NOMO-1 (cell line): Measurements from ENCODE around the gene LELP1.

Experiments used
- DNase-seq, 2 experiments: peaks; one replicate each; lab custom pipeline; 2025; ENCODE audit not compliant: unreplicated experiment in 2 of 2; lab: John Stamatoyannopoulos, UW

The LELP1 gene

DNA sequence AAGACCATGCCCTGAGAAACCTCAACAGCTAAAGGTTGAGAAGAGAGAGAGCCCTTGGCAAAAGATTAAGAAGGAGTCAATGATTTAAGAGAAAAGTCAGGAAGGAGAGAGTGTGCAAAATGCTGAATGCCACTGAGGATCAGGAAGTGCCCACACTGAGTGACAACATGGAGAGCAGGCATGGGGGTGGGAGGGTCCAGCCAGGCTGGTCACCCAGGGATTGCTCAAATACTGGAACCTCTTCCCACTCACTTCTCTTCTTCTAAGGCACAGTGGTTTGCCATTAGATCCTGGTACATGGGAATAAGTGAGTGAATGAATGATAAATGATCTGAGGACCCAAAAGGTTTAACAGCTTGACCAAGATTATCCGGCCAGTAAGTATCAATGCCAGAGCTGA is 25.3 kb downstream of the LELP1 start:
- no peak for DNase-seq

DNA sequence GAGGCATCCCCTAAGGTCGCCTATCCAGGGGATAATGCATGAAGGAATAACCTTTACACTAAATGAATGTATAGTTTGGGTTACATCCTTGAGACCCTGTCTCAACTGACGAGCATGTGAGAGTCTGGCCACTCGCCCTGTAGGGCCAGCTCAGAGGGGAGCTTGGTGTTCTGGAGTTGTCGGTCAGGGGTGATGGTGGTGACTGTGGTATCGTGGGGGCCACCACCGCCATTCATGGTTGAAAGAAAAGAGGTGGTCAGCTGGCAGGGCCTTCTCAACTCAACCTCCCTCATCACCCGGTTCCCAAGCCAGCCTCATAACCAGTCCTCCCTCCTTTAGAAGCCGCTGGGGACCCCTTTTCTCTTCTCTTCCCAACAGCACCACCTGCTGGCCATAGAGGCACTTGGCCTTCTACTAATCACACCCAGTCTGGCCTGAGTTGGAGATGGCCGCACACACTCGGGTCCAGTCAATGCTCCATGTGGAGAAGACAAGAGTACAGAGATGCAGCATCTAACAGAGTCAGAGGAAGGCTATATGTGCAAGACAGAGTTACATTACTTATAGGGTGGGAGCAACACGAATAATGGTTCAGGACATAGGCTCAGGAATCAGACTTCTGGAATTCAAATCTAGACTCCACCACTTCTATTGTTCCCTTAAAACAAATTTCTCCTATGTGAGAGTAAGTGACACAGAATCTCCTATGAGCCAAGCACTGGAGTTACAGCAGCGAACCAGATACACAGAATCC is 26.0 kb downstream of the LELP1 start:
- peak; percentile 11 to 23 for DNase-seq

DNA sequence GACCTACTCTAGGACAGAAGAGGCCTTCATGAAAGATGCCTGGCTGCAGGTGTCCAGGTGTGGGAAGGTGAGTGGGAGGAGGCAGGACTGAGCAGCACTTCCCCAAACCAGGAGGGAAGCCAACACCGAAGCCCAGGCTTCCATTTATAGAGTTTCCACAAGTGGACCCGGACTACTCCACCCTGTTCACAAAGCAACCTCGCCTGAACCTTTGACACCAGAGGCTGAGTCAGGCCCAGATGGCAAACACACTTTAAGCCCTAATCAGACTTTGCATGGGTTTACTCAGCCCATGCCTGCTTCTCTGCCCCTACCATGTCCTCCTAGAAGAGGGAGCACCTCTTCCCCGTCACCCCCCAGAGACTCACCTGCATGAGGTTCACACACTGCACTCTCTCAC is 28.1 kb downstream of the LELP1 start:
- DNase-seq: no peak

DNA sequence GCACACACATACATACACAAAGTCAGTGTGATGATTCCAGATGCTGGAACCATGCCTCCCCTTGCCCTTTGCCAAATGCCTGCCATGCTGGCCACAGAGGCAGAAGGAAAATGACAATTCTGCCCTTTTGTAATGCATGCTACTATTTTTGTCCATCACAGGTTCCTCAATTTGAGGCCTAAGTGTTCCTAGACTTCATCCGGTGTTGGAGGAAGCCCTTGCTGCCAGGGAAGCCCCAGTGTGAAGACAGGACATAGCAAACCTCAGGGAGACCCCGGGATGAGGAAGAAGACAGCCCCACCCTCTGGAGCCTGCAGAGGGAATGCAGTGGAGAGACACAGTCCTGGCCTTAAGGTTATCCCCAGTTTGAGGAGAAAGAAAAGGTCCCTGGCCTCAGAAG is 28.6 kb downstream of the LELP1 start:
- DNase-seq: peak; percentile 73 to 76

DNA sequence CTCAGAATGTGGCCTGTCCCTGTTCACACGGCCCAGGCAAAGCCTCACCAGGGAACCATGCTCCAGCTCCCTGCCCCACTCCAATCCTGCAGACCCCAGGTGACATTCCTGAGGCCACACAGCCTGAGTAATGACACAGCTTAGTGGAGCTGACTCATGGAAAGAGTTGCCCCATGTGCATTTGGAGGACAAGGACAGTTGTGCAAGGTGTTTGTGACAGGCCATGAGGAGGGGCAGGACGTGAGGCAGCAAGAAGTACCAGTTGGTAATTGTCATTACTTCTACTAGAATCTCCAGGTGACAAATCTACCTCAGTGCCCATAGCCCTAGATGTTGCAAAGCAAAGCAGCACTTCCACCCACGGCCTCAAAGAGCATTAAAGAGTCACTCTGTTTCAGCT is 29.3 kb downstream of the LELP1 start:
- DNase-seq: peak; percentile 74 to 77

DNA sequence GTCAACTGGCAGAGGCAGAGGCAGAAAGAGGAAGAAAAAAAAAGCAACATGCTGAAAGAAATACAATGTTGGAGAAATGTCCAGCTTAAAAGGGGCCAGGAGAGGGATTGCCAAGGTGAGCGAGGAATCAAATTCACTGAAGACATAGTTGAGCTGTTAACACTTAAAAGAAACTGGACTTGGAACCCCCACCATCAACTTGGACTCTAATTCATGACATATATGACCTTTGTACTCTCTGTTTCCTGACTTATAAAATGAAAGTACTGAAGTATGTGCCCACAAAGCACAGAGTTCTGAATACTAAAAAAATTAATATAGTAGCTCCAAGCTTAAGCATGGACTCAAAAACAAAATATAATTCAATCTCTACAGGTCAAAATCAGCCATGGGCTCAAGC is 30.2 kb downstream of the LELP1 start:
- peak; percentile 64 to 80 for DNase-seq

DNA sequence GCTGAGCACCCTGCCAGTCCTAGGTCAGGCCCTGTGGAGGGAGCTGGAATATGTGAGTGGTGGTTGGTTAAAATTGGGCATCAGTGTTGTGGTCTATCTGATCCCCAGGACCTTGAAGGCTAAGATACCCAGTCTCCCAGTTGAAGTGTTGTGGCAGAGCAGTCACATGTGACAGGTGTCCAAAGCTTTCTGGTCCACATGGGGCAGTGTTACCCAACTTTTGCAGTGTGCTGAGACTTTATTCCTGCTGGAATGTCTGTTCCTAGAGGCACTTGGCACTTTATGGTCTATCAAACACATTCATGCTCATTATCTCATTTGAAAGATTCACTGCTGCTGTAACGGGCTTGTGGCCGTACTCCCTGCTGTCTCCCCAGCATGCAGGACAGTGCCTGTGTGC is 35.3 kb downstream of the LELP1 start:
- no peak for DNase-seq

DNA sequence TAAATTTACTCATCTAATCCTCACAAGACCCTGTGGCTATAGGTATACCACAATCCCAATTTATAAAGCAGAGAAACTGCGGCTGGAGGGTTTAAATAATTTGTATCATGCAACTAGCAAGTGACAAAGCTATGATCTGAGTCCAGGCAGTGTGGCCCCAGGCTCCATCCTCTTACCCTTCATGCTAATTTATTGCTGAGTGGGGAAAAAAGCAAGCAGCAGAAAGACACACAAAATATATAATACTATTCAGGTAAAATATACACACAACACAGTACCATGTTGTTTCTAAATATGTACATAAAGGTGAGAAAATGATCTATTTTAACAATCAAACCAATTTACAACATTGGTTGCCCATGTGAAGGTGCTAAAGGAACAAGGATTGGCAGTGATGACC is 38.9 kb downstream of the LELP1 start:
- no peak for DNase-seq

DNA sequence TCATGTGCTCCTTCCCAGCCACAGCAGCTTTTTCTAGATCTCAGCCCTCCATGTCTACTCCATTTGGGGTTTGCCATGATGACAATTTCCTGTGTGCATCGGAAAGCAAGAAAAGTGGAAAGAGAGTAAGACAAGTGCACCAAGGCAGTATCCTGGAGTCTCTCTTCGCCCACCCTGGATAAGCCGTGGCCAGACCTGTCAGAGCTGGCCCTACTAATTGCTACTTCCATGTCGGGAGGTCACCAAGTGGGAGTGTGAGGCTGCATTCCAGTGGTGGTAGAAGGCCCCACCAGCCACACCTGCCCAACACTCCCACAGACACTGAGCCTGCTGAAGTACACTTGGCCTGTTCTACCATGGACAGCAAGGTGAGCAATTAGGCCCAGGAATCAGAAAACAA is 42.2 kb downstream of the LELP1 start:
- DNase-seq: no peak

DNA sequence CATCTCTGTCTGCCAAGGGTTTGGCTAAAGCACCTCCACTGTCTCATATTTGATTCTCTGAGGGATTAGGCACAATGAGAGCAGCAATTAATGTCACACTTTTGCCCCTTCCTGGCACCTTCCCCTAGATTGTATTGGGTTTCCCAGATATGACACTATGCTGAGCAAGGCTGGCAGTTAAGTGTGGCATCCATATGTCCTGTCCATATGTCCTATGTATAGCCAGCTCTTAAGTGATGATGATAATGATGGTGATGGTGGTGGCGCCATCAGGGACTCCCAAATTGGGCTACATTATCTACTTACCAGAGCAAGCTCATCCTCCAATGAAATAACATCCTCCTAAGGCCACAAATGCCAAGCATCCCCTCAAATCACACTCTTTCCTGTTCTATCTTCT is 42.8 kb downstream of the LELP1 start:
- no peak for DNase-seq

DNA sequence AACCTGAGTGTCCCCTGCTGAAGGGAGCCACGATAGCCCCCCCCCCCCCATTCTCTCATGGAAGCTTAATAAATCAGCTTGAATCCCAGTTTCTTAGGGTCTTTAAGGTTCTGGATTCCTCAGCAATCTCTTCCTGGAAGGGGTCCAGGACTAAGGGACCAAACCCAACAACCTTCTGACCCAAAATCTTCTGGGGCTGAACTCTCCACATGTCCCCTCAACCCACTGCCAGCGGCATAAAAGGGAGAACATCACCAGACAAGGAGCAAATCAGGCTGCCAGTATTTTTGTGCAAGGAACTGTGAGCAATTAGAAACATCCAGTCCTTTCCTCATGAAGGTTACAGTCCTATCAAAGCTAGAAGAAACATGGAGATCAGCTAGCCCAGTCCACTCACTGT is 43.6 kb downstream of the LELP1 start:
- DNase-seq: no peak

DNA sequence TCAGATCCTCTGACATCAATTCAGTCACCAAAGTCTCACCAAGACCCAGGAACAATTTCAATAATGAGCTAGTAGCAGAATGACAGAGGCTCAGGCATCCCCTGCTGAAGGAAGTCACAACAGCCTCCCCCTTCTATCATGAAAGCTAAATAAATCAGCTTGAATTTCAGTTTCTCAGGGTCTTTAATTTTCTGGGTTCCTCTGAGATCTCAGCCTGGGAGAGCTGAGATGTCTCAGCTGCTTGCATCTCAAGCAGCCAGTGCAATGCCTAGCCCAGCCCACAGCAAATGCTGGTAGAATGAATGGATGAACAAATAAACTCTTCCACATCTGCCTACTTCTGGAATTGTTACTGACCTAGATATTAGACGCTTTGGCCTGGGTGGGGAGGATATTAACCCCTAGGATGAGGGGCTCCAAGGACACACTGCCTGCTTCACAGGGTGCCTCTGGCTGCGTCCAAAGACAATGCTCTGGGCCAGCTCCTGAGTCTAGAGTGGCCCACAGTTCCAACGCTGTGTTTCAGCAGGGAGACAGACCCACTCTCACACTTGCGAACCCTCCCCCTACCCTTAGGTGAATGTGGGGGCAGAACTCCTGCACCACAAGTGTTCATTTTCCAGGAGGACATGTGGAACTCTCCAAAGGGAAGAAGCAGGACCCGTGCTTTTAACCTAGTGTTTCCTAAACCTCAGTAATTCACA is 45.1 kb downstream of the LELP1 start:
- no peak for DNase-seq

DNA sequence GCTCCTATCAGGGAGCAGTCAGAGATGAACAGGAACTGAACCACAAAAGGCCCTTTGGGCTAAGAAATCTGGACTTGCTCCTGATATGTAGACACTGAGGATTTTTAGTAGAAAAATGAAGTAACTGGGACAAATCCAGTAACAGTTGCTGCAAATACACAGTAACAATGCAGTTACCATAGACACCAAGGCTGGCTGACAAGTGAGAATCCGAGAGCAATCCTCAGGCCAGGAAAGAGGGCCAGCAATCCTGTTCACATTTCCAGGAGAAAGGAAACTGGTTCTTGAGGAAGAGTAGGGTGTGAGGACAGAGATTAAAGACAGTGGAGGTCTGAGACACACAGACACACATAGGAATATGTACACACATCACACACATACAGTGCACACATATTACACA is 46.9 kb downstream of the LELP1 start:
- DNase-seq: no peak

DNA sequence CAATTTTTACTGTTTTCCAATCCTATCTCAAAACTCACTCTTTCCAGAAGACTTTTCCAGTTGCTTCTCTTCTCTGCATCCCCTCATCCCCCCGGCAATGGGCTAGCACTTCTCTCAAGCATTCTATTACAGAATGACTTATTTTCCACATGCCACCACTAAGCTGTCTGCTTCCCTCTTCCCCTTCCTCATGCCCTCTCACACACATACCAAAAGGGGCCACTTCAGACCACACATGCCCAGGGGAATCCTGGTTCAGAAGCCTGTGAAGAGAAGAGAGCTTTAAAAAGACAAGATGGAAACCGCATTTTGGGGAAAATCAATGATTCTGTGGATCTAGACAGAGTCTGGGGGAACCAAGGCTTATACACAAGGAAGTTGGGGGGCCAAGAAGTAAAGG is 47.9 kb downstream of the LELP1 start:
- no peak for DNase-seq

DNA sequence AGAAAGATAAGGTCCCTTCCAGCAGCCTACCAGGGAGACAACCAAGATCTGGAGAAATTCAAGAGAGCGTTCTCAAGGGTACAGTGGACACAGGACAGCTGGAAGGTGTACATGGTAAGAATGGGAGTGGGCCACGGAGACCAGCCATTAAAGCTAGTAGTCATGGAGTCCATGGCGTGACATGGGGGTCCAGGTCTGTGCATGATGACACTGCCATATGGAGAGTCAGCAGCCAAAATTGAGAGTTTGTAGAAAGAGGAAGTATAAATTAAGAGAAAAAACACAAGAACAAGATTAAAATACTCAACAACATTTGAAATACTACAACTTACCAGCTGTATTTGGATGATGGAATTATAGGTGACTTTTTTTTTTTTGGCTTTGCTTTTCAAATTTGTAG is 48.3 kb downstream of the LELP1 start:
- DNase-seq: peak in 1 of 2 experiments; percentile 11

DNA sequence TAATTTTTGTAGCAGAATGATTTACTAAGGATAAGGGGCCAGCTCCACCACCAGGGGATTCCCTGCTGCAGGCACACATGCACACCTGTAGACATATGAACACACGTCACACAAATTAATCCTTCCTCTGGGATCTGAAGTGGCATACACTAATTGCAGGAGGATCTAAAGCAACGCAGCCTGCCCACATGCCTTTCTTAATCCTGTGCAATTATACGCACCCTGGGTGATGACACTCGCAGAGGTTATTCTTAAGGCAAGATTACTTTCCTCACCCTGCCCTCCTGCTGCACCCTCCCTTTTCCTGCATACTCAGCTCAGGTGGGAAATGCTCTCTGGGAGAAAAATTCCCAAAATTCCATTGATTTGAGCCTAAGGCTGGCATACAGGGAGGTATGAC is 48.8 kb downstream of the LELP1 start:
- no peak for DNase-seq

DNA sequence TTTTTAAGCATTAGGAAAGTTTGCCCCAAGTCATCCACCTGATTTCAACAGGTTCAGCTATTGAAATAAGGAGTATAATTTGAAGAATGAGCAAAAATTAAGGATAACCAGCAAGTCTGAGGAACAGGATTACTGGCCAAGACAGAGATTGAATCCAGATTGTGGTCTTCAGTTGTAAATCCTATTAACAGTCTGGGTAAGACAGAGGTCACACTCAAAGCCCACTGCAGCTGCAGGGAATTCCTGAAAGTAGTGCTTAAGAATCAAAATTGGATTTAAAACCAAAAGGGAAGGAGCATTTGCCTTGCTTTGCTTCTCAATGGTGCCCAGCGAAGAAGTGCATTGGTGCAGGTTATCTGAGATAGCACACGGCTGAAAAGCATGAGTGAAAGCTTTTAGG is 49.8 kb downstream of the LELP1 start:
- DNase-seq: no peak

DNA sequence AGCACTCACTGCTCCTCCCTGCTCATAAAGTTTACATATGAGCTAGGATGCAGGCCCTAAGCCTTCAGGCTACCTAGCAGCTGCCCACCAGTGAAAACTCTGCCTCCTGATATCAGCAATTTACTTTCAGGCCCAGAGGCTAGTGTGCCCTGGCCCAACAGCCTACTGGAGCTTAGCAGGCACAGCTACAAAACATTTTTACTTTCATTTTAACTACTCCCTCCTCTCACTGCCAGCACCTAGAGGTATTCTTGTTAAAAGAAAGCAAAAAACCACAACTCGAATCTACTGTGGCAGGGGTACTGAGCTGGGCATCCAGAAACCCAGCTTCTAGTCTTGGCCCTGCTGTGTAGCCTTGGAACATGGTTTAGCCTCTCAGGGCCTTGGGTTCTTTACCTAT is 50.5 kb downstream of the LELP1 start:
- no peak for DNase-seq
